Activated CD4-positive, alpha-beta memory T cell treated with anti-CD3 and anti-CD28 coated beads, Interleukin-2, amount 10 ng/mL, durations not matched to agents 7 days and 5 days (primary cell): ENCODE measurements around the gene ODF2L. TPM values are rescaled to one million over a fixed set of nuclear protein-coding genes. Genes with fewer than 3 reads are reported as not detected.
"Not testable (repeated sequence)": the region's sequence is repeated elsewhere in the genome, so short reads cannot be mapped to it uniquely, and the experiment has no call there.

ENCODE experiments used
- CTCF ChIA-PET: fragments of 350-600 bp; sonication (Branson Sonifier 250); formaldehyde crosslinking; loops from one replicate; lab custom pipeline; 2021; ENCODE audit warnings: antibody characterized with exemption, inconsistent platforms; lab: Charles Lee
- POLR2A ChIA-PET: fragments of 350-600 bp; sonication (Branson Sonifier 250); formaldehyde crosslinking; loops from one replicate; lab custom pipeline; 2021; ENCODE audit warnings: antibody characterized with exemption; lab: Charles Lee
- DNase-seq: peaks from one replicate; pipeline ENCODE4 v3.0.0-alpha.2; 2020
- H3K27ac Mint-ChIP-seq: one replicate; pipeline ENCODE4 v1.8.0; 2021; ENCODE audit warnings: mild to moderate bottlenecking, mixed read lengths
- H3K27me3 Mint-ChIP-seq: one replicate; pipeline ENCODE4 v1.8.0; 2021; ENCODE audit warnings: mixed read lengths
- H3K36me3 Mint-ChIP-seq: one replicate; pipeline ENCODE4 v1.8.0; 2021; ENCODE audit warnings: low read depth, mixed read lengths
- H3K4me1 Mint-ChIP-seq: one replicate; pipeline ENCODE4 v1.8.0; 2021; ENCODE audit warnings: mixed read lengths
- H3K4me3 Mint-ChIP-seq: one replicate; pipeline ENCODE4 v1.8.0; 2021; ENCODE audit warnings: mild to moderate bottlenecking, mixed read lengths
- H3K9me3 Mint-ChIP-seq: one replicate; pipeline ENCODE4 v1.8.0; 2021; ENCODE audit warnings: mixed read lengths
- total RNA-seq, 2 experiments: library from RNA; stranded (reverse); gene quantifications; one replicate each; pipeline ENCODE4 v1.2.3, GENCODE V29; 2021

ODF2L gene
- total RNA-seq, 2 experiments from 2014 or later, result 63.1 to 71.3 TPM

DNA sequence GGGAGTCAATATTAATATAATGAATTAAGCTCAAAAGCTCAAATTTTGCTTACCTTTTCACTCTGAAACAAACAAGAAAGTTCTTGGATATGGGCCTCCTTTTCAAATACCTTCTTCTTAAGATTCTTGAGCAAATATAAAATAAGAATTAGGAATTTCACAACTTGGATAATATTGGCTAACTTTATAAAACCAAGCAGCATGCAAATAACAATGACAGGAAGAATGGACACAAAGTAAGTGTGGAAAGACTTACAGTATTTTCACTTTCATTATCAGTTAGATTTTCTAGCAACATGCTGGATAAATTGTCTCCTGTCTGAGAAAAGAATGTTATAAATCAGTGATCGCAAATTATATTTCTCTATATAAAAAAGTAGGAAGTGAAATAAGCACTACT, 13.2 kb downstream of the ODF2L start:
- peaks cover 20% of the 10 kb centered on the region for H3K36me3 Mint-ChIP-seq
- ChIA-PET CTCF (interaction anchor here (1.1 to 1.7 kb wide), 3 partner anchors 90 to 119 kb away, joined by 3 to 12 read pairs (median 5); no protein-coding TSS in a partner anchor), POLR2A (interaction anchor here (5.1 kb wide), 1 partner anchor 13 kb away, joined by 41 read pairs; the partner anchor contains the start of gene ODF2L)
- H3K4me3 Mint-ChIP-seq, result peak overlapping the region; percentile 46
- H3K9me3 Mint-ChIP-seq, result peaks cover 6% of the 10 kb centered on the region
- peaks cover 17% of the 10 kb centered on the region for H3K4me1 Mint-ChIP-seq
- DNase-seq, result no peak
- H3K27ac Mint-ChIP-seq, result no peak overlapping the region
- no peaks in the 10 kb centered on the region for H3K27me3 Mint-ChIP-seq

- Mint-ChIP-seq H3K4me3 (no peak overlapping the region), H3K27ac (no peak overlapping the region), H3K4me1 (peaks cover 17% of the 10 kb centered on the region), H3K27me3 (no peaks in the 10 kb centered on the region), H3K36me3 (peaks cover 37% of the 10 kb centered on the region), H3K9me3 (peaks cover 21% of the 10 kb centered on the region)
- no peak for DNase-seq
- CTCF ChIA-PET, result no interaction called here
- POLR2A ChIA-PET, result no interaction called here
Observed at GRCh38 chr1:86381223-86381622, 14.9 kb downstream of the ODF2L start.

- no peak for DNase-seq
- POLR2A ChIA-PET, result interaction anchor here (1.9 kb wide), 1 partner anchor 16 kb away, joined by 6 read pairs; the partner anchor contains the start of gene ODF2L
- CTCF ChIA-PET, result interaction anchor here (0.6 to 2.5 kb wide), 19 partner anchors 9 to 362 kb away, joined by 3 to 32 read pairs (median 4); partner anchors contain the start of genes ODF2L and SH3GLB1
- Mint-ChIP-seq H3K4me1 (peaks cover 17% of the 10 kb centered on the region), H3K9me3 (peaks cover 21% of the 10 kb centered on the region), H3K36me3 (peaks cover 41% of the 10 kb centered on the region), H3K4me3 (no peak overlapping the region), H3K27ac (no peak overlapping the region), H3K27me3 (no peaks in the 10 kb centered on the region)
Observed at GRCh38 chr1:86380257-86380861, 15.8 kb downstream of the ODF2L start.

- POLR2A ChIA-PET, result no interaction called here
- H3K27ac Mint-ChIP-seq, result no peak overlapping the region
- peaks cover 48% of the 10 kb centered on the region for H3K36me3 Mint-ChIP-seq
- H3K27me3 Mint-ChIP-seq, result no peaks in the 10 kb centered on the region
- DNase-seq, result no peak
- peaks cover 21% of the 10 kb centered on the region for H3K9me3 Mint-ChIP-seq
- H3K4me3 Mint-ChIP-seq, result no peak overlapping the region
- CTCF ChIA-PET, result interaction anchor here (1.4 to 2.5 kb wide), 5 partner anchors 15 to 130 kb away, joined by 4 to 32 read pairs (median 5); partner anchors contain the start of gene ODF2L
- peaks cover 17% of the 10 kb centered on the region for H3K4me1 Mint-ChIP-seq
Observed at GRCh38 chr1:86378813-86379212, 17.3 kb downstream of the ODF2L start.

DNA sequence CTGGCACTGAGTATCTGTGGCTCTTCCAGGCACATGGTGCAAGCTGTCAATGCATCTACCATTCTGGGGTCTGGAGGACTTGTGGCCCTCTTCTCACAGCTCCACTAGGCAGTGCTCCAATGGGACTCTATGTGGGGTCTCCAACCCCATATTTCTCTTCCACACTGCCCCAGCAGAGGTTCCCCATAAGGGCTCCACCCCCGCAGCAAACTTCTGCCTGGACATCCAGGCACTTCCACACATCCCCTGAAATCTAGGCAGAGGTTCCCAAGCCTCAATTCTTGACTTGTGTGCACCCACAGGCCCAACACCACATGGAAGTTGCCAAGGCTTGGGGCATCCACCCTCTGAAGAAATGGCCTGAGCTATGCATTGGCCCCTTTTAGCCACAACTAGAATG, 18.8 kb downstream of the ODF2L start:
- Mint-ChIP-seq H3K36me3 (peaks cover 48% of the 10 kb centered on the region), H3K9me3 (peaks cover 21% of the 10 kb centered on the region), H3K4me3 (no peak overlapping the region), H3K27me3 (no peaks in the 10 kb centered on the region), H3K27ac (no peak overlapping the region), H3K4me1 (peaks cover 11% of the 10 kb centered on the region)
- DNase-seq, result no peak
- ChIA-PET CTCF (no interaction called here), POLR2A (no interaction called here)

DNA sequence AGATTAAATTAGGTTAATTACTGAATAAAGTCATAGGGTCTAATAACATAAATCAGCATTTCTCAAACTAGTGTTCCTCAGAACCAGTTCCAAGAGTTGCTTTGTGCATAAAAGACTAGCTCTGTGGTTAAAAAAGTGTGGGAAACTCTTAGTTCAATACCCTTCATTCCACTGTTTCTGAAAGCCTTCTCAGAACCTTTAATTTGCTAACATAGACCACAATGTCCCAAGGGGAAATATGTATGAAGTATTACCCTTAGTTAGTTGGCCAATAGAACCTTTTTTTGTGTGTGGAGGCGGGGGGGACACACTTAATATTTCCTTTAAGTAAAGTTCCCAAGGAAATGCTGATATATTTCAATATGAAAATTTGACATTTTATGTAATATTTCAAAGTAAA, 20.4 kb downstream of the ODF2L start:
- H3K36me3 Mint-ChIP-seq, result peaks cover 53% of the 10 kb centered on the region
- peaks cover 21% of the 10 kb centered on the region for H3K9me3 Mint-ChIP-seq
- peaks cover 6% of the 10 kb centered on the region for H3K4me1 Mint-ChIP-seq
- no peak overlapping the region for H3K27ac Mint-ChIP-seq
- H3K27me3 Mint-ChIP-seq, result no peaks in the 10 kb centered on the region
- H3K4me3 Mint-ChIP-seq, result no peak overlapping the region
- CTCF ChIA-PET, result interaction anchor here (1.1 to 1.2 kb wide), 2 partner anchors 18 to 125 kb away, joined by 3 read pairs; no protein-coding TSS in a partner anchor
- no peak for DNase-seq
- POLR2A ChIA-PET, result interaction anchor here (0.7 kb wide), 1 partner anchor 25 kb away, joined by 3 read pairs; no protein-coding TSS in a partner anchor

DNA sequence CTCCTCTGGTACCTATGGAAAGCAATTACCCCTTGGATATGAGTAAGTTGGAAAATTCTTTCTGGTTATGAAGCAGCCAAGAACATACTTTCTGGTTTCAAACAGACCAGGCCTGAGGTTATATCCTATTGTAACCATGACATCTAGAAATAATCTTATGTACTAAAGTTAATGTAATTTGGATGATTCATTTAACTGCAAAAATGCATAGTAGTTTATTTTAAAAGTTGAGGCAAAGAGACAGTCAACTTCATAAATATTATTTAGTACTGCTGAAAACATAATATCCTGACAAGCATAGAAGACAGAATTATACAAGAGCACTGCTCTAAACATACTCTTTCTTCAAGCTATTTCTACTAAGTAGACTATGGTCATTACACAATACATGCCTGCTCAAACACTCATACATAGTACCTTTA, 25.5 kb downstream of the ODF2L start:
- Mint-ChIP-seq H3K36me3 (peaks cover 32% of the 10 kb centered on the region), H3K27me3 (no peaks in the 10 kb centered on the region), H3K9me3 (no peaks in the 10 kb centered on the region), H3K27ac (no peak overlapping the region), H3K4me1 (peaks cover 3% of the 10 kb centered on the region), H3K4me3 (no peak overlapping the region)
- DNase-seq, result no peak
- ChIA-PET CTCF (interaction anchor here (1.5 kb wide), 1 partner anchor 129 kb away, joined by 3 read pairs; no protein-coding TSS in a partner anchor), POLR2A (no interaction called here)

GRCh38 chr1:86365896-86366295, 30.2 kb downstream of the ODF2L start:
- Mint-ChIP-seq H3K4me3 (no peak overlapping the region), H3K4me1 (no peaks in the 10 kb centered on the region), H3K36me3 (peaks cover 20% of the 10 kb centered on the region), H3K9me3 (no peaks in the 10 kb centered on the region), H3K27me3 (no peaks in the 10 kb centered on the region), H3K27ac (no peak overlapping the region)
- no peak for DNase-seq
- POLR2A ChIA-PET, result no interaction called here
- CTCF ChIA-PET, result no interaction called here

DNA sequence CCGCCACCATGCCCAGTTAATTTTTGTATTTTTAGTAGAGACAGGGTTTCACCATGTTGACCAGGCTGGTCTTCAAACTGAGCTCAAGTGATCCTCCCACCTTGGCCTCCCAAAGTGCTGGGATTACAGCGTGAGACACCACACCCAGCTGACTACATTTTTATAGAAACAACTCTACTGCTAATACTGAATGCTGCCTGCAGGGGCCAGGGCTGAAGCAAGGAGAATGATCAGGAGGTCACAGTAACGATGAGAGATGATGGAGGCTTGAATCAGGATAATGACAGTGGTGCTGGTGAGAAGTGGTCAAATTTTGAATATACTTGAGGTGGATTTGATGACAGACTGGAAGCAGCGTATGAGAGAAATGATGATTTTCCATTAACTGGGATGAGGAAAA, 33.3 kb downstream of the ODF2L start:
- Mint-ChIP-seq H3K4me1 (no peaks in the 10 kb centered on the region), H3K9me3 (no peaks in the 10 kb centered on the region), H3K27me3 (no peaks in the 10 kb centered on the region), H3K27ac (no peak overlapping the region), H3K36me3 (peaks cover 19% of the 10 kb centered on the region), H3K4me3 (no peak overlapping the region)
- DNase-seq, result no peak
- POLR2A ChIA-PET, result no interaction called here
- CTCF ChIA-PET, result no interaction called here

- no peak overlapping the region for H3K4me3 Mint-ChIP-seq
Observed at GRCh38 chr1:86357796-86358195, 38.3 kb downstream of the ODF2L start.

DNA sequence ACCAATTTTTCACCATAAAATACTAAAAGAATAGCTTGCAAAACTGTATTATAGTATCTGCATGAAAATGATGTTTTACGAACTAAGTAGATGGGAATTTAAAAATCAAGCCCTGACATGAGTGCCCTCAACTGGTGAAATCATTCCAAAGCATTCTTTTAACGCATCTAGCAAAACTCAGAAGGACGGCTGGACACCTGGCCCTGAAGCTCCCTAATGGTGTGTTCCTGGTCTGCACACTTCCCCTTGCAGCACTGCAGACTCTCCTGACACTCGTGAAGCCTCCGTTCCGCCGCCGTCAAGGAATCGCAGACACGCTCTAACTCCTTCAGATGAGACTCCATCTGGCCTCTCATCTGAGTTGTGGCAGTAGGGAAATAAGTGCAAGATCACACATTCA, 39.9 kb downstream of the ODF2L start:
- Mint-ChIP-seq H3K4me3 (no peak overlapping the region), H3K9me3 (no peaks in the 10 kb centered on the region), H3K27me3 (no peaks in the 10 kb centered on the region), H3K27ac (no peak overlapping the region), H3K36me3 (peaks cover 48% of the 10 kb centered on the region), H3K4me1 (no peaks in the 10 kb centered on the region)
- ChIA-PET CTCF (no interaction called here), POLR2A (no interaction called here)
- no peak for DNase-seq

More at GRCh38 chr1:86357796-86358195, 38.3 kb downstream of the ODF2L start:
- no peaks in the 10 kb centered on the region for H3K4me1 Mint-ChIP-seq
- no peaks in the 10 kb centered on the region for H3K27me3 Mint-ChIP-seq
- no peak overlapping the region for H3K27ac Mint-ChIP-seq
- POLR2A ChIA-PET, result no interaction called here
- CTCF ChIA-PET, result no interaction called here
- peaks cover 42% of the 10 kb centered on the region for H3K36me3 Mint-ChIP-seq
- no peaks in the 10 kb centered on the region for H3K9me3 Mint-ChIP-seq
- DNase-seq, result no peak

- CTCF ChIA-PET, result no interaction called here
Observed at GRCh38 chr1:86352086-86352485, 44.0 kb downstream of the ODF2L start.

GRCh38 chr1:86350230-86350629, 45.9 kb downstream of the ODF2L start:
- CTCF ChIA-PET, H3K27ac Mint-ChIP-seq, DNase-seq: not testable (repeated sequence)

More at GRCh38 chr1:86352086-86352485, 44.0 kb downstream of the ODF2L start:
- POLR2A ChIA-PET, result no interaction called here
- DNase-seq, result no peak
- Mint-ChIP-seq H3K4me3 (no peak overlapping the region), H3K27me3 (no peaks in the 10 kb centered on the region), H3K4me1 (no peaks in the 10 kb centered on the region), H3K36me3 (peaks cover 46% of the 10 kb centered on the region), H3K9me3 (no peaks in the 10 kb centered on the region), H3K27ac (no peak overlapping the region)

More at GRCh38 chr1:86350230-86350629, 45.9 kb downstream of the ODF2L start:
- H3K27me3 Mint-ChIP-seq, H3K4me3 Mint-ChIP-seq, H3K4me1 Mint-ChIP-seq, H3K9me3 Mint-ChIP-seq, POLR2A ChIA-PET: not testable (repeated sequence)
- H3K36me3 Mint-ChIP-seq, result peaks cover 41% of the 10 kb centered on the region
